Glutamatergic neuron (in vitro differentiated cells): Measurements from ENCODE around the gene NGEF. TPM values are rescaled to one million over a fixed set of nuclear protein-coding genes. Genes with fewer than 3 reads are reported as not detected.

Experiments
- DNase-seq: peaks from one replicate; pipeline ENCODE4 v3.0.0; 2022
- H3K27ac Mint-ChIP-seq: one replicate; pipeline ENCODE4 v1.8.0; 2020; ENCODE audit warnings: mild to moderate bottlenecking, mixed read lengths, inconsistent platforms; ENCODE audit not compliant: unreplicated experiment
- H3K27me3 Mint-ChIP-seq: one replicate; pipeline ENCODE4 v1.8.0; 2020; ENCODE audit warnings: mild to moderate bottlenecking, moderate library complexity, mixed read lengths, inconsistent platforms; ENCODE audit not compliant: unreplicated experiment
- H3K36me3 Mint-ChIP-seq: one replicate; pipeline ENCODE4 v1.8.0; 2020; ENCODE audit warnings: mild to moderate bottlenecking, mixed read lengths, inconsistent platforms; ENCODE audit not compliant: unreplicated experiment
- H3K4me1 Mint-ChIP-seq: one replicate; pipeline ENCODE4 v1.8.0; 2020; ENCODE audit warnings: mild to moderate bottlenecking, low read depth, mixed read lengths, inconsistent platforms; ENCODE audit not compliant: unreplicated experiment
- H3K4me3 Mint-ChIP-seq: one replicate; pipeline ENCODE4 v1.8.0; 2020; ENCODE audit warnings: mild to moderate bottlenecking, mixed read lengths, inconsistent platforms; ENCODE audit not compliant: unreplicated experiment
- H3K9me3 Mint-ChIP-seq: one replicate; pipeline ENCODE4 v1.8.0; 2020; ENCODE audit warnings: mild to moderate bottlenecking, moderate library complexity, mixed read lengths, inconsistent platforms; ENCODE audit not compliant: unreplicated experiment
- total RNA-seq: library from RNA; stranded (reverse); fragmentation: NEBNext Ultra II Directional; extraction: Animal tissue kit (Norgen Biotek cat#: 25700); gene quantifications from one replicate; pipeline ENCODE4 v1.2.1, GENCODE V29; 2021; ENCODE audit not compliant: unreplicated experiment
- TF ChIP-seq, protein P1 (sequence below): fragments of 200-600 bp; sonication (generic); IDR thresholded peaks from one replicate; pipeline ENCODE4 v1.5.0; 2021; ENCODE audit not compliant: partially characterized antibody, unreplicated experiment

Gene NGEF
- total RNA-seq, 1 donor from 2014 or later: 7.2 TPM

DNA sequence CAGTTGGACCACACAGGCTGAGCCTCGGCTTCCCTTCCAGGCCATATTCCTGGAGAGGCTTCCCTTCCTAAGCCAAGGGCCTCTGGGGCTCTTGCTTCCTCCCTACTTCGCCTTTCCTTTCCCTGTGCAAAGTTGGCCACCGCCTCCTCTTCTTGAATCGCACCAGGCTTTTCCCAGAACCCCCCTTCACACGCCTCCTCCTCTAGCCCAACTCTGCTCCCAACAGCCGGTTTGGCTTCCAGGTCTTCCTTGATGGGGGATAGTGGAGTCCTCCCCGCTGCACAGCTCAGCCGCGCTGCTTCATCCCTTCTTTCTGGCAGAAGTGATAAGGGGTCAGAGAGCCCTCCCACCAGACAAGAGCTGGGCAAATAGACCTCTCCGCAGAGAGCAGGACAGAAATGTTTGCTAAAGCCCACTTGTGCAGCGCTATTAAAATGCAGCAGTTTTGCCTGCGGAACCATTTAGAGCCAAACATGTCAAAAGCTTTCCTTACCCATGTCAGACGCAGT lies 86.6 kb downstream of the NGEF start:
- no peak overlapping the region for H3K27ac Mint-ChIP-seq

GRCh38 chr2:232925821-232926156 lies 87.3 kb downstream of the NGEF start:
- Mint-ChIP-seq H3K27ac (no peak overlapping the region), H3K36me3 (peaks cover 8% of the 10 kb centered on the region), H3K4me1 (peaks cover 8% of the 10 kb centered on the region), H3K27me3 (peaks cover 22% of the 10 kb centered on the region), H3K4me3 (no peak overlapping the region), H3K9me3 (peaks cover 6% of the 10 kb centered on the region)
- TF ChIP-seq, protein P1, sequence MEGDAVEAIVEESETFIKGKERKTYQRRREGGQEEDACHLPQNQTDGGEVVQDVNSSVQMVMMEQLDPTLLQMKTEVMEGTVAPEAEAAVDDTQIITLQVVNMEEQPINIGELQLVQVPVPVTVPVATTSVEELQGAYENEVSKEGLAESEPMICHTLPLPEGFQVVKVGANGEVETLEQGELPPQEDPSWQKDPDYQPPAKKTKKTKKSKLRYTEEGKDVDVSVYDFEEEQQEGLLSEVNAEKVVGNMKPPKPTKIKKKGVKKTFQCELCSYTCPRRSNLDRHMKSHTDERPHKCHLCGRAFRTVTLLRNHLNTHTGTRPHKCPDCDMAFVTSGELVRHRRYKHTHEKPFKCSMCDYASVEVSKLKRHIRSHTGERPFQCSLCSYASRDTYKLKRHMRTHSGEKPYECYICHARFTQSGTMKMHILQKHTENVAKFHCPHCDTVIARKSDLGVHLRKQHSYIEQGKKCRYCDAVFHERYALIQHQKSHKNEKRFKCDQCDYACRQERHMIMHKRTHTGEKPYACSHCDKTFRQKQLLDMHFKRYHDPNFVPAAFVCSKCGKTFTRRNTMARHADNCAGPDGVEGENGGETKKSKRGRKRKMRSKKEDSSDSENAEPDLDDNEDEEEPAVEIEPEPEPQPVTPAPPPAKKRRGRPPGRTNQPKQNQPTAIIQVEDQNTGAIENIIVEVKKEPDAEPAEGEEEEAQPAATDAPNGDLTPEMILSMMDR: no peak
- peak; percentile 35 for DNase-seq

More for the DNA sequence above, 86.6 kb downstream of the NGEF start:
- peaks cover 6% of the 10 kb centered on the region for H3K9me3 Mint-ChIP-seq
- H3K27me3 Mint-ChIP-seq: peaks cover 28% of the 10 kb centered on the region
- peaks cover 15% of the 10 kb centered on the region for H3K36me3 Mint-ChIP-seq
- DNase-seq: no peak
- H3K4me3 Mint-ChIP-seq: peak overlapping the region; percentile 72
- peaks cover 8% of the 10 kb centered on the region for H3K4me1 Mint-ChIP-seq
- TF ChIP-seq, protein P1: no peak

DNA sequence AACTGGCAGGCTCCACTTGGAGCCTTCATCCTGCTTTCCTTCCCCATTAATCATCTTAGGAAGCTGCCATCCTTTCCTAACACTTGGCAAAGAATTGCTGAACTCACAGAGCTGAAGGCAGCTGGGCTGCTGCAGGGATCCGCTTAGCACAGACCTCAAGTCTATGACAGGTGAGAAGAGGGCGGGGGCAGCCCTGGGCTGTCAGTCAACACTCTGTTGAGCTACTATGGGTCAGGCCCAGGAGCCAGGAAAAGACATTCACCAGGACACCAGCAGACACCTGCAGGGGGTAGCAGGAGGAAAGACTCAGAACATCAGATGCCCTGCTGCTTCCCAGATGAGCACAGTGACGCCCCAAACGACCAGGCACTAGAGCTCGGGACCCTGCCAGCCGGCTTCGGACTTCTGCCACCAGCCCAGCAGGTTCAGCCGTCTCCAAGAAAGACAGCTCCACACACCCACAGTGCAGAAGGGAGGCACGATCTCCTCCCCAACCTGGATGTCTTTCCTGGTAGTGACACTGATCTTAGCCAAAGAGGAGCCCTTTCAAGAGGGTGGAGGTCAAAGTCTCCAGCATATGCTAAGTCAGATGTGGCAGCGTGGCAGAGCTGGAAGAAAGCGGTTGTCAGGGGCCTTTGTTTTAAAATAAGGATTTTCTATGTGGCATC lies 87.8 kb downstream of the NGEF start:
- Mint-ChIP-seq H3K27me3 (peaks cover 20% of the 10 kb centered on the region), H3K36me3 (peaks cover 8% of the 10 kb centered on the region), H3K27ac (no peak overlapping the region), H3K4me1 (peaks cover 8% of the 10 kb centered on the region), H3K9me3 (peaks cover 3% of the 10 kb centered on the region), H3K4me3 (no peak overlapping the region)
- DNase-seq: no peak
- TF ChIP-seq, protein P1: no peak

GRCh38 chr2:232924433-232924832 lies 88.6 kb downstream of the NGEF start:
- TF ChIP-seq, protein P1: no peak
- H3K4me1 Mint-ChIP-seq: peaks cover 8% of the 10 kb centered on the region
- H3K36me3 Mint-ChIP-seq: peaks cover 5% of the 10 kb centered on the region
- no peak overlapping the region for H3K27ac Mint-ChIP-seq
- H3K4me3 Mint-ChIP-seq: no peak overlapping the region
- peaks cover 3% of the 10 kb centered on the region for H3K9me3 Mint-ChIP-seq
- H3K27me3 Mint-ChIP-seq: peaks cover 14% of the 10 kb centered on the region
- DNase-seq: no peak

GRCh38 chr2:232920760-232921159 lies 92.3 kb downstream of the NGEF start:
- peaks cover 1% of the 10 kb centered on the region for H3K9me3 Mint-ChIP-seq
- peaks cover 5% of the 10 kb centered on the region for H3K36me3 Mint-ChIP-seq
- H3K4me3 Mint-ChIP-seq: no peak overlapping the region
- DNase-seq: no peak
- peaks cover 2% of the 10 kb centered on the region for H3K27me3 Mint-ChIP-seq
- TF ChIP-seq, protein P1: no peak
- peaks cover 7% of the 10 kb centered on the region for H3K4me1 Mint-ChIP-seq
- H3K27ac Mint-ChIP-seq: no peak overlapping the region
